ENCODE measurements around the gene MYH7B.

The MYH7B gene

DNA sequence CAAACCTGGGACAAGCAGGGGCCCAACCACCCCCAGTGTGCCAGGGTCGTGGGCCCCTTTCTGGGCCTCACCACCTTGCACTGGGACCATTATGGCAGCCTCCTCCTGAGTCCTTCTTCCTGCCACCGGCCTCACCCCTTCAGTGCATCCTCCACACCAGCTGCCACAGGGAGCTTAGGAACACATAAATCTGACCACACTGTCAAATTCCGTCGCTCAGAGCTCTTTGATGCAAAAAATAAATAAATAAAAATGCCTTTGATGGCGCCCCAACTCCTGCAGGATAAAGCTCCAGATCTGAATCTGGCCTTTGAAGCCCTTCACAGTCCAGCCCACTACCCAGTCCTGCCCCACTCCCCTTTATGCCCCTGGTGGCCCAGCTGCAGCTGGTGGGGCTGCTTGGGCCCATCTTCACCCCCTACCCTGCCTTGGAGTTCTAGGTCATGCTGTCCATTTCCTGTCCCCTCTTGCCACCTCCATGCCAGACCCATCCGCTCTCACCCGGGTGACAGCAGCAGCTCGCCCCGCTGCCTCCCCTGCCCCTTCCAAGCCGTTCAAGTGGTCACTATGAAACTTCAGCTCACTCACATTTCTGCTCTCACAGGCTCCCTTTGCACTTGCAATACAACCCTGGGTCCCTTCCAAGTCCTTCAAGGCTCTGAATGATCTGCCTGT is 16.0 kb downstream of the MYH7B start:
- H3K4me3 ChIP-seq (ENCODE audit: low read depth, low read length), result no peak overlapping the region
- no peak for DNase-seq (ENCODE audit: low read depth)
- TF ChIP-seq, protein P1, sequence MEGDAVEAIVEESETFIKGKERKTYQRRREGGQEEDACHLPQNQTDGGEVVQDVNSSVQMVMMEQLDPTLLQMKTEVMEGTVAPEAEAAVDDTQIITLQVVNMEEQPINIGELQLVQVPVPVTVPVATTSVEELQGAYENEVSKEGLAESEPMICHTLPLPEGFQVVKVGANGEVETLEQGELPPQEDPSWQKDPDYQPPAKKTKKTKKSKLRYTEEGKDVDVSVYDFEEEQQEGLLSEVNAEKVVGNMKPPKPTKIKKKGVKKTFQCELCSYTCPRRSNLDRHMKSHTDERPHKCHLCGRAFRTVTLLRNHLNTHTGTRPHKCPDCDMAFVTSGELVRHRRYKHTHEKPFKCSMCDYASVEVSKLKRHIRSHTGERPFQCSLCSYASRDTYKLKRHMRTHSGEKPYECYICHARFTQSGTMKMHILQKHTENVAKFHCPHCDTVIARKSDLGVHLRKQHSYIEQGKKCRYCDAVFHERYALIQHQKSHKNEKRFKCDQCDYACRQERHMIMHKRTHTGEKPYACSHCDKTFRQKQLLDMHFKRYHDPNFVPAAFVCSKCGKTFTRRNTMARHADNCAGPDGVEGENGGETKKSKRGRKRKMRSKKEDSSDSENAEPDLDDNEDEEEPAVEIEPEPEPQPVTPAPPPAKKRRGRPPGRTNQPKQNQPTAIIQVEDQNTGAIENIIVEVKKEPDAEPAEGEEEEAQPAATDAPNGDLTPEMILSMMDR (IDR thresholded peaks at IDR 0.05; ENCODE audit: insufficient read depth, low read depth, low read length, missing control alignments), result no peak

DNA sequence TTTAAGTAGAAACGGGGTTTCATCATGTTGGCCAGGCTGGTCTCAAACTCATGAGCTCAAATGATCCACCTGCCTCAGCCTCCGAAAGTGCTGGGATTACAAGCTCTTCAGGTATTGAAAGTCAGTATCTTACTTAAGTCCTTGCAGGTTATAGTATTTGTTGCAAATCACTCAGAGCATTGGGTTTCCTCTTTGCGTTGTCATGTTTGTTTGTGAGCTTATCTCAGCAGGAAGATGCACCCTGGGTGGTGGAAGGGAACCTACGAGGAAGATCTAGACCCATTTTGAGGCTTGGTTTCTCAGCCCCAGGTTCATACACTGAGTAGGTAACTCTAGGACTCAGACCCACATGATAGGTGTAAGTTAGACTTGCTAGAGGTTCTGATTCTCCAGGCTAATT is 18.6 kb downstream of the MYH7B start:
- no peak for DNase-seq (ENCODE audit: low read depth)
- TF ChIP-seq, protein P1 (IDR thresholded peaks at IDR 0.05; ENCODE audit: insufficient read depth, low read depth, low read length, missing control alignments), result no peak
- H3K4me3 ChIP-seq (ENCODE audit: low read depth, low read length), result no peak overlapping the region

DNA sequence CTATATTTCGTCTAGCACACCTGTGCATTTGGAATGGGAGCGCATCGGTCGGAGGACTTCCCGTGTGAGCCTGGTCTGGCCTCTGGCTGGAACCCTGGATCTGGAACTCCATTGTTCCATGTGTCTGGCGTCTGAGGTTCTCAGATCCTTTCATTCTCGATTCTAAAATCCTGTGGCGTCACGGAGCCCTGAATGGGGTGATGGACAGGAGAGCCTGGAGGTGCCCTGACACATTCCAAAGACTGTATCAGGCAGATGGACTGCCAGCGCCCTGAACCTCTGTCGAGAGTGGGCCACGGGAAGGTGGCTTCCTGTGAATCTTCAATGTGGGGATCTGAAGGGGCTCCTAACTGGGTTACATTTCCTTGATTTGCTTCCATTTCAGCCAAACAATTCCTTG is 20.6 kb downstream of the MYH7B start:
- no peak overlapping the region for H3K4me3 ChIP-seq (ENCODE audit: low read depth, low read length)

GRCh38 chr20:34977365-34978091 is 21.9 kb downstream of the MYH7B start:
- TF ChIP-seq, protein P1 (IDR thresholded peaks at IDR 0.05; ENCODE audit: insufficient read depth, low read depth, low read length, missing control alignments), result no peak
- no peak for DNase-seq (ENCODE audit: low read depth)
- H3K4me3 ChIP-seq (ENCODE audit: low read depth, low read length), result no peak overlapping the region

More for the DNA sequence above, 20.6 kb downstream of the MYH7B start:
- TF ChIP-seq, protein P1 (IDR thresholded peaks at IDR 0.05; ENCODE audit: insufficient read depth, low read depth, low read length, missing control alignments), result no peak
- DNase-seq (ENCODE audit: low read depth), result no peak

- no peak for DNase-seq (ENCODE audit: low read depth)
- TF ChIP-seq, protein P1 (IDR thresholded peaks at IDR 0.05; ENCODE audit: insufficient read depth, low read depth, low read length, missing control alignments), result no peak
- no peak overlapping the region for H3K4me3 ChIP-seq (ENCODE audit: low read depth, low read length)
Measured at GRCh38 chr20:34978092-34978744, 22.6 kb downstream of the MYH7B start.

- no peak for DNase-seq (ENCODE audit: low read depth)
- TF ChIP-seq, protein P1 (IDR thresholded peaks at IDR 0.05; ENCODE audit: insufficient read depth, low read depth, low read length, missing control alignments), result no peak
- H3K4me3 ChIP-seq (ENCODE audit: low read depth, low read length), result no peak overlapping the region
Measured at GRCh38 chr20:34979366-34980153, 23.9 kb downstream of the MYH7B start.

All from GM12865 (cell line).